Natural killer cell (primary cell): Measurements from ENCODE around the gene MFAP3L. TPM values are rescaled to one million over a fixed set of nuclear protein-coding genes. Genes with fewer than 3 reads are reported as not detected.

Experiments used
- ATAC-seq, 3 donors: fragments of 150-1000 bp in 2 of 3; fragments of 200-7000 bp in 1 of 3; cut with Tn5 transposase; 1 replicate in 1 of 3; 2 replicates in 2 of 3; pipeline ENCODE4 v1.10.0; 2021; ENCODE audit warnings: mild to moderate bottlenecking in 2 of 3, moderate library complexity in 2 of 3
- DNase-seq, 2 donors: peaks; one replicate each; pipeline versions ENCODE4 v3.0.0 to v3.0.0-alpha.2; 2013 to 2021; ENCODE audit warnings: mixed read lengths in 1 of 2
- H3K27ac ChIP-seq: one replicate; pipeline ENCODE4 v1.5.1; 2013; ENCODE audit warnings: mild to moderate bottlenecking, low read length
- H3K27me3 ChIP-seq: one replicate; pipeline ENCODE4 v1.6.1; 2013; ENCODE audit warnings: low read length; ENCODE audit not compliant: control insufficient read depth, insufficient read depth
- H3K36me3 ChIP-seq: one replicate; pipeline ENCODE4 v1.6.1; 2013; ENCODE audit warnings: low read length; ENCODE audit not compliant: control insufficient read depth, insufficient read depth
- H3K4me1 ChIP-seq: one replicate; pipeline ENCODE4 v1.6.1; 2013; ENCODE audit warnings: low read length; ENCODE audit not compliant: control insufficient read depth, insufficient read depth
- H3K4me3 ChIP-seq: one replicate; pipeline ENCODE4 v1.5.1; 2013; ENCODE audit warnings: low read length
- H3K9me3 ChIP-seq: one replicate; pipeline ENCODE4 v1.6.1; 2013; ENCODE audit warnings: low read length; ENCODE audit not compliant: control insufficient read depth, insufficient read depth
- H3K27ac Mint-ChIP-seq, 2 donors: one replicate each; pipeline ENCODE4 v1.8.0; 2022; ENCODE audit warnings: mild to moderate bottlenecking in 2 of 2, mixed read lengths in 2 of 2, moderate library complexity in 1 of 2
- H3K27me3 Mint-ChIP-seq, 2 donors: one replicate each; pipeline ENCODE4 v1.8.0; 2022; ENCODE audit warnings: low read depth in 2 of 2, mixed read lengths in 2 of 2
- H3K36me3 Mint-ChIP-seq: one replicate; pipeline ENCODE4 v1.8.0; 2022; ENCODE audit warnings: mixed read lengths
- H3K4me1 Mint-ChIP-seq, 2 donors: one replicate each; pipeline ENCODE4 v1.8.0; 2022; ENCODE audit warnings: mixed read lengths in 2 of 2
- H3K4me3 Mint-ChIP-seq: one replicate; pipeline ENCODE4 v1.8.0; 2022; ENCODE audit warnings: mild to moderate bottlenecking, moderate library complexity, mixed read lengths
- H3K9me3 Mint-ChIP-seq, 2 donors: one replicate each; pipeline ENCODE4 v1.8.0; 2022; ENCODE audit warnings: mixed read lengths in 2 of 2
- CTCF ChIP-seq: fragments of 200-600 bp; IDR thresholded peaks from one replicate; pipeline ENCODE4 v1.8.0; 2022; ENCODE audit warnings: antibody characterized with exemption
- WGBS: methylation state at CpG from one replicate; pipeline ENCODE4 v1.1.7; 2013; ENCODE audit warnings: missing lambda C conversion rate; ENCODE audit not compliant: insufficient coverage; 5-methylcytosine and 5-hydroxymethylcytosine counted together
- intact Hi-C: fragments of 100-400 bp; cut with micrococcal nuclease; formaldehyde crosslinking; loops from one replicate; pipeline ENCODE4 v1.14.2; 2022
- total RNA-seq, 4 donors: library from RNA; stranded (reverse); fragments of 120-200 nt in 1 of 4; gene quantifications; one replicate each; pipeline versions ENCODE4 v1.2.3 to v1.2.4, GENCODE V29; 2013 to 2022

Gene MFAP3L
- total RNA-seq, 3 donors from 2014 or later (not counting 1 experiment from before 2014, with no cell fraction given), result 2.8 to 5.6 (median 5.4) TPM

GRCh38 chr4:169958629-169959028 lies 67.6 kb downstream of the MFAP3L start:
- Histone ChIP-seq H3K27me3 (no peaks in the 10 kb centered on the region), H3K9me3 (no peaks in the 10 kb centered on the region), H3K36me3 (no peaks in the 10 kb centered on the region), H3K4me1 (no peaks in the 10 kb centered on the region), H3K4me3 (no peak overlapping the region), H3K27ac (no peak overlapping the region)
- H3K27me3 Mint-ChIP-seq, result peaks cover 4 to 6% of the 10 kb centered on the region in 2 donors
- WGBS, result 93% methylated on average over 7 of the region's 7 CpGs
- ATAC-seq (no peak), DNase-seq (no peak)
- no peak for TF ChIP-seq CTCF
- H3K4me3 Mint-ChIP-seq, result no peak overlapping the region
- no peaks in the 10 kb centered on the region for H3K36me3 Mint-ChIP-seq
- H3K4me1 Mint-ChIP-seq, result no peaks in the 10 kb centered on the region
- intact Hi-C loops, result no loop called here
- no peak overlapping the region for H3K27ac Mint-ChIP-seq
- no peaks in the 10 kb centered on the region for H3K9me3 Mint-ChIP-seq

- Mint-ChIP-seq H3K4me1 (peaks cover 0 to 4% of the 10 kb centered on the region in 2 donors), H3K27ac (no peak overlapping the region), H3K36me3 (no peaks in the 10 kb centered on the region), H3K4me3 (no peak overlapping the region), H3K9me3 (no peaks in the 10 kb centered on the region), H3K27me3 (peaks cover 6% of the 10 kb centered on the region in 2 donors)
- no peak for TF ChIP-seq CTCF
- H3K27ac ChIP-seq, result no peak overlapping the region
- 90% methylated on average over 3 of the region's 3 CpGs for WGBS
- intact Hi-C loops, result no loop called here
- H3K4me1 ChIP-seq, result no peaks in the 10 kb centered on the region
- no peak for DNase-seq
- H3K4me3 ChIP-seq, result no peak overlapping the region
- no peaks in the 10 kb centered on the region for H3K36me3 ChIP-seq
- no peak for ATAC-seq
- no peaks in the 10 kb centered on the region for H3K9me3 ChIP-seq
- H3K27me3 ChIP-seq, result no peaks in the 10 kb centered on the region
These were observed 68.4 kb downstream of the MFAP3L start for GRCh38 chr4:169957785-169958184.

- ATAC-seq, result no peak
- no peak overlapping the region for H3K27ac ChIP-seq
- TF ChIP-seq CTCF, result no peak
- DNase-seq, result no peak
- H3K9me3 ChIP-seq, result no peaks in the 10 kb centered on the region
- no peaks in the 10 kb centered on the region for H3K36me3 ChIP-seq
- intact Hi-C loops, result no loop called here
- no peaks in the 10 kb centered on the region for H3K27me3 ChIP-seq
- peaks cover 0 to 6% of the 10 kb centered on the region in 2 donors for H3K4me1 Mint-ChIP-seq
- WGBS, result 70% methylated on average over 3 of the region's 5 CpGs
- H3K4me1 ChIP-seq, result no peaks in the 10 kb centered on the region
- no peak overlapping the region for H3K27ac Mint-ChIP-seq
- H3K4me3 Mint-ChIP-seq, result no peak overlapping the region
- H3K4me3 ChIP-seq, result no peak overlapping the region
- H3K27me3 Mint-ChIP-seq, result peaks cover 6% of the 10 kb centered on the region in 2 donors
- no peaks in the 10 kb centered on the region for H3K9me3 Mint-ChIP-seq
- no peaks in the 10 kb centered on the region for H3K36me3 Mint-ChIP-seq
These were observed 69.9 kb downstream of the MFAP3L start for GRCh38 chr4:169956091-169956843.

GRCh38 chr4:169955521-169955920 lies 70.7 kb downstream of the MFAP3L start:
- no peak overlapping the region for H3K4me3 ChIP-seq
- no peak for ATAC-seq
- Mint-ChIP-seq H3K9me3 (no peaks in the 10 kb centered on the region), H3K27ac (no peak overlapping the region), H3K36me3 (no peaks in the 10 kb centered on the region), H3K27me3 (peaks cover 6% of the 10 kb centered on the region in 2 donors), H3K4me1 (peaks cover 0 to 6% of the 10 kb centered on the region in 2 donors), H3K4me3 (no peak overlapping the region)
- H3K27me3 ChIP-seq, result no peaks in the 10 kb centered on the region
- whole genome bisulfite sequencing, result 89% methylated on average over 4 of the region's 5 CpGs
- no peaks in the 10 kb centered on the region for H3K9me3 ChIP-seq
- no peak for DNase-seq
- no peaks in the 10 kb centered on the region for H3K36me3 ChIP-seq
- intact Hi-C loops, result no loop called here
- no peaks in the 10 kb centered on the region for H3K4me1 ChIP-seq
- no peak for TF ChIP-seq CTCF
- no peak overlapping the region for H3K27ac ChIP-seq
